Thoracic aorta (tissue), 2 donors: Measurements from ENCODE around the gene ABCC1. TPM values are rescaled to one million over a fixed set of nuclear protein-coding genes. Genes with fewer than 3 reads are reported as not detected.

Experiments used
- ATAC-seq: fragments of 150-250 bp; one replicate; pipeline ENCODE4 v1.8.0; 2017; ENCODE audit warnings: low read depth; ENCODE audit not compliant: insufficient number of reproducible peaks, low FRiP score
- DNase-seq: peaks from one replicate; pipeline ENCODE4 v3.0.0-alpha.2; 2020; ENCODE audit warnings: low spot score
- H3K27ac ChIP-seq, 2 donors: fragments of 200-600 bp; sonication (generic); 1 replicate in 1 of 2; 2 replicates in 1 of 2; pipeline ENCODE4 v1.5.1; 2016; ENCODE audit warnings: mild to moderate bottlenecking in 2 of 2, moderate library complexity in 2 of 2
- H3K27me3 ChIP-seq: fragments of 200-600 bp; sonication (generic); replicated peaks from 2 replicates; pipeline ENCODE4 v1.6.0; 2016; ENCODE audit warnings: mild to moderate bottlenecking; ENCODE audit not compliant: insufficient read depth
- H3K36me3 ChIP-seq: fragments of 200-600 bp; sonication (generic); one replicate; pipeline ENCODE4 v1.5.1; 2016
- H3K4me1 ChIP-seq, 2 donors: fragments of 200-600 bp; sonication (generic); 1 replicate in 1 of 2; 2 replicates in 1 of 2; pipeline versions ENCODE4 v1.5.1 to v1.6.0; 2016; ENCODE audit warnings: low read depth in 2 of 2, mild to moderate bottlenecking in 1 of 2; ENCODE audit not compliant: control insufficient read depth in 1 of 2
- H3K4me3 ChIP-seq: fragments of 200-600 bp; sonication (generic); 2 replicates; pipeline ENCODE4 v1.5.1; 2016; ENCODE audit warnings: mild to moderate bottlenecking
- H3K9me3 ChIP-seq: fragments of 200-600 bp; sonication (generic); 2 replicates; pipeline ENCODE4 v1.5.1; 2016
- CTCF ChIP-seq: fragments of 200-600 bp; sonication (generic); IDR thresholded peaks from one replicate; pipeline ENCODE4 v1.5.1; 2019; ENCODE audit warnings: antibody characterized with exemption
- total RNA-seq, 2 donors: library from RNA; depleted of rRNA; stranded (reverse); fragments of >200 nt; gene quantifications; one replicate each; pipeline versions ENCODE4 v1.1.0 to v1.2.3, GENCODE V29; 2016

ABCC1 gene
- total RNA-seq, 2 donors from 2014 or later: 89.2 to 94.9 TPM

- Histone ChIP-seq H3K27me3 (no peaks in the 10 kb centered on the region), H3K4me3 (no peak overlapping the region), H3K4me1 (no peaks in the 10 kb centered on the region), H3K9me3 (no peaks in the 10 kb centered on the region), H3K27ac (no peak overlapping the region), H3K36me3 (no peaks in the 10 kb centered on the region)
- ATAC-seq (no peak), DNase-seq (no peak)
- no peak for TF ChIP-seq CTCF
These were observed 217.5 kb downstream of the ABCC1 start for GRCh38 chr16:16166949-16167348.

- Histone ChIP-seq H3K27me3 (no peaks in the 10 kb centered on the region), H3K36me3 (no peaks in the 10 kb centered on the region), H3K27ac (no peak overlapping the region), H3K9me3 (no peaks in the 10 kb centered on the region), H3K4me1 (no peaks in the 10 kb centered on the region), H3K4me3 (no peak overlapping the region)
- DNase-seq (no peak), ATAC-seq (no peak)
- no peak for TF ChIP-seq CTCF
These were observed 218.5 kb downstream of the ABCC1 start for GRCh38 chr16:16167927-16168326.

- no peak overlapping the region for H3K4me3 ChIP-seq
- no peak for DNase-seq
- no peak for TF ChIP-seq CTCF
- H3K36me3 ChIP-seq: no peaks in the 10 kb centered on the region
- H3K9me3 ChIP-seq: no peaks in the 10 kb centered on the region
- no peak overlapping the region for H3K27ac ChIP-seq
- H3K4me1 ChIP-seq: no peaks in the 10 kb centered on the region
- ATAC-seq: no peak
- H3K27me3 ChIP-seq: no peaks in the 10 kb centered on the region
These were observed 219.0 kb downstream of the ABCC1 start for GRCh38 chr16:16168431-16168830.

GRCh38 chr16:16169615-16170014 is 220.2 kb downstream of the ABCC1 start:
- Histone ChIP-seq H3K27me3 (no peaks in the 10 kb centered on the region), H3K4me1 (no peaks in the 10 kb centered on the region), H3K4me3 (no peak overlapping the region), H3K27ac (no peak overlapping the region), H3K9me3 (no peaks in the 10 kb centered on the region), H3K36me3 (no peaks in the 10 kb centered on the region)
- ATAC-seq: no peak
- no peak for TF ChIP-seq CTCF
- DNase-seq: no peak

- H3K9me3 ChIP-seq: no peaks in the 10 kb centered on the region
- H3K27ac ChIP-seq: no peak overlapping the region
- H3K4me1 ChIP-seq: no peaks in the 10 kb centered on the region
- no peak for TF ChIP-seq CTCF
- DNase-seq: no peak
- ATAC-seq: no peak
- H3K27me3 ChIP-seq: no peaks in the 10 kb centered on the region
- H3K4me3 ChIP-seq: no peak overlapping the region
- no peaks in the 10 kb centered on the region for H3K36me3 ChIP-seq
These were observed 222.0 kb downstream of the ABCC1 start for GRCh38 chr16:16171332-16171919.
